ENCODE measurements around the gene BRIP1.
"Not testable (repeated sequence)": the region's sequence is repeated elsewhere in the genome, so short reads cannot be mapped to it uniquely, and the experiment has no call there.

The BRIP1 gene

DNA sequence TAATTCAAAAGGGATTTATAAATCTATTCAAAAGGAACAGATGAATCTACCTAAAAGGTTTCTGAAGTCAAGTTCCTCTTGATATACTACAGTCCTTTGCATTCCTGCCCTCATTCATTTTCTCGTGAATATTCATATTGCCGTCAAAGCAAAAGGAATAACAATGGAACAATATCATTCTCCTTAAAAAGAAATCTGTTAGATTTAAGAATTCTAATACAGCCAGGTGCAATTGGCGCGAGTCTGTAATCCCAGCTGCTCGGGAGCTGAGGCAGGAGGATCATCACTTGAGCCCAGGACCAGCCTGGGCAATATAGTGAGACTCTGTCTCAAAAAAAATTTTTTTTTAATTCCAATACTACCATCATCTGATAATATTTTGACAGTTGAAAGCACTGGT is 130.3 kb downstream of the BRIP1 start:
- Mint-ChIP-seq H3K27ac (no peak overlapping the region), H3K9me3 (no peaks in the 10 kb centered on the region), H3K4me3 (no peak overlapping the region), H3K36me3 (ENCODE audit: insufficient read depth) (no peaks in the 10 kb centered on the region), H3K27me3 (no peaks in the 10 kb centered on the region), H3K4me1 (ENCODE audit: low read depth in 2 of 2) (no peaks in the 10 kb centered on the region)
- DNase-seq (no peak), ATAC-seq (replicated peaks) (no peak)

DNA sequence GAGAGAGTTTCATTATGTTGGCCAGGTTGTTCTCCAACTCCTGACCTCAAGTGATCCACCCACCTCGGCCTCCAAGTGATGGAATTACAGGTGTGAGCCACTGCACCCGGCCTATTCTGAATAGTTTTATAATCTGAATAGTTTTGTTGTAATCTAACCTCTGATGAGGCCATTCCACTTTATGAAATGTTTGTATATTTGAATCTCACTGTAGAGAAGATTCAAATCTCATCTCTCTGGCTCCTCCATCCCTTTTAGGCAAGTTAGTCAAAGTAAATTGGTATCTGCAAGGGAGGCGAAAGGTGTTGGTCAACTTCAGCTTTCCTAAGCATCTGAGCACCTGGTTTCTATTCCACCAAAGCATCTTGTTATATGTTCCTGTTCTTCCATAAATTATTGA is 131.2 kb downstream of the BRIP1 start:
- DNase-seq (no peak), ATAC-seq (replicated peaks) (no peak)
- Mint-ChIP-seq H3K4me1 (ENCODE audit: low read depth in 2 of 2) (no peaks in the 10 kb centered on the region), H3K27ac (no peak overlapping the region), H3K27me3 (no peaks in the 10 kb centered on the region), H3K36me3 (ENCODE audit: insufficient read depth) (no peaks in the 10 kb centered on the region), H3K9me3 (no peaks in the 10 kb centered on the region), H3K4me3 (no peak overlapping the region)

DNA sequence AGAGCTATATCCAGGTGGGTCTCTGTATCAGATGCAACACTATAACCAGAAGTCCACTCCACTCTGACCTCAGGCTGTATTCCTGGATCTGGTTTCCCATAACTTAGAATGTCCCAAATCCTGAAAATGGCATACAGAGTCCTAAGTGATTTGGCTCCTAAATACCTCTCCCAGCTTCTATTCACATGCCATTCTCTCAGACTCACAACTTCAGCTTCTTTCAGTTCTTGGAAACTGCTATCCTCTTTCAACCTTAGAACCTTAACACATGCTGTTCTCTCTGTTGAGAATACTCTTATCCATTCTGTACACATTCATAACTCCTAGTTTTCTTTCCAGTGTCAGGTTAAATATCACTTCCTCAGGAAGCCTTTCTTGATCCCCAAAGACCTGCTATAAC is 132.0 kb downstream of the BRIP1 start:
- ATAC-seq (replicated peaks): no peak

GRCh38 chr17:61729690-61730268 is 133.5 kb downstream of the BRIP1 start:
- H3K4me3 Mint-ChIP-seq: no peak overlapping the region
- no peak overlapping the region for H3K27ac Mint-ChIP-seq
- DNase-seq (no peak), ATAC-seq (replicated peaks) (no peak)
- no peaks in the 10 kb centered on the region for H3K36me3 Mint-ChIP-seq (ENCODE audit: insufficient read depth)
- no peaks in the 10 kb centered on the region for H3K27me3 Mint-ChIP-seq
- no peaks in the 10 kb centered on the region for H3K9me3 Mint-ChIP-seq
- no peaks in the 10 kb centered on the region for H3K4me1 Mint-ChIP-seq (ENCODE audit: low read depth in 2 of 2)

More for the DNA sequence above, 132.0 kb downstream of the BRIP1 start:
- Mint-ChIP-seq H3K9me3 (no peaks in the 10 kb centered on the region), H3K4me1 (ENCODE audit: low read depth in 2 of 2) (no peaks in the 10 kb centered on the region), H3K27ac (no peak overlapping the region), H3K36me3 (ENCODE audit: insufficient read depth) (no peaks in the 10 kb centered on the region), H3K27me3 (no peaks in the 10 kb centered on the region), H3K4me3 (no peak overlapping the region)
- DNase-seq: no peak

DNA sequence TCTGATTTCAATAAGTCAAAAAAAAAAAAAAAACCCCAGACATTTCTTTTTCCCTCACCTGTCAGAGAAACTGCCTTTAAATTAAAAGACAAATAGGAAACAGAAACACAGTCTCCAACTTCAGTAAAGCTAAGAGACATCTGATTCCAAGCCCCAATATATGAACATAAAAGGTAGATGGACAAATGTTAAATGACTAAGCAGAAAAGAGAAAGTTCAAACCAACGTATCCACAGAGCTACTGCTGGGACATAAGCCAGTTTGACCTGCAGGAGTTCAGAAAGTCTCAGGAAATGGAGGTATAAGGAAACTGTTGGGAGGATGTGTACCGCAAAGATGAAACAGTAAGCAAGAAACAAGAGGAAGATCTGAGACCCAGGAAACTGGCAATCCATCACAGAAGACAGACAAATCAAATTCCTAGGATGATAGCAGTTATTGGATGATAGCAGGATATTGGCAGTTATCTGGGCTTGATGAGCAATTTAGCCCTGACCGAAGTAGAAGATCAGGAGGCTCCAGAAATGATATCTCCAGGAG is 135.0 kb downstream of the BRIP1 start:
- no peak for ATAC-seq (replicated peaks)
- H3K27ac Mint-ChIP-seq: no peak overlapping the region

DNA sequence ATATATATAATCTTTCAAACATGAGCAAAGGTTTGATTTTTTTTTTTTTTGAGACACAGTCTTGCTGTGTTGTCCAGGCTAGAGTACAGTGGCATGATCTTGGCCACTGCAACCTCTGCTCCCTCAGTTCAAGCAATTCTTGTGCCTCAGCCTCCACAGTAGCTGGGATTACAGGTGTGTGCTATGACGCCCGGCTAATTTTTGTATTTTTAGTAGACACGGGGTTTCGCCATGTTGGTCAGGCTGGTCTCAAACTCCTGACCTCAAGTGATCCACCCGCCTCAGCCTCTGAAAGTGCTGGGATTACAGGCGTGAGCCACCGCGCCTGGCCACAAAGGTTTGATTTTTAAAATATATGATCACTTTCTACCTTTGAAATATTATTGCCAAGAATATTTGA is 135.5 kb downstream of the BRIP1 start:
- not testable (repeated sequence) for H3K4me1 Mint-ChIP-seq (ENCODE audit: low read depth in 2 of 2); H3K27ac Mint-ChIP-seq; H3K4me3 Mint-ChIP-seq; H3K27me3 Mint-ChIP-seq; ATAC-seq (replicated peaks); H3K9me3 Mint-ChIP-seq; DNase-seq; H3K36me3 Mint-ChIP-seq (ENCODE audit: insufficient read depth)

More for the DNA sequence above, 135.0 kb downstream of the BRIP1 start:
- H3K4me1 Mint-ChIP-seq (ENCODE audit: low read depth in 2 of 2): no peaks in the 10 kb centered on the region
- H3K9me3 Mint-ChIP-seq: no peaks in the 10 kb centered on the region
- no peak overlapping the region for H3K4me3 Mint-ChIP-seq
- no peaks in the 10 kb centered on the region for H3K27me3 Mint-ChIP-seq
- no peaks in the 10 kb centered on the region for H3K36me3 Mint-ChIP-seq (ENCODE audit: insufficient read depth)
- DNase-seq: no peak

- no peaks in the 10 kb centered on the region for H3K4me1 Mint-ChIP-seq (ENCODE audit: low read depth in 2 of 2)
- no peak for DNase-seq
Measured at GRCh38 chr17:61726977-61727376, 136.4 kb downstream of the BRIP1 start.

DNA sequence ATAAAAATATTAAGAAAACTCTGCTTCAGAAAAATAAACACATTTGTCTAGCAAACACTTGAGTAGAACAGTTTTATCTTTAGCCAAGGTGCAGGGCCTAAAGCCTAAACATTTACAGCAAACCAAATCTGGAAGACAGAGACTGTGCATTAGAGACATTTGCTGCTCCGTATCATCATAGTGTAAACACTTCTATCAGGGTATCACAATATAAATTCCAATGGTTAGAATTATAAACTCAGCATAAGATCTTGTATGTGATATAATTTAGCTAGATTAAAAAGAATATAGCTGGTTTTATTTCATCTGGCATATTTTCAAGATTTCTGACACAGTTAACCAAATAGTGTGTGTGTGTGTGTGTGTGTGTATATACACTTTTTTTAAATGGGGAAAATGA is 138.6 kb downstream of the BRIP1 start:
- H3K4me1 Mint-ChIP-seq (ENCODE audit: low read depth in 2 of 2): no peaks in the 10 kb centered on the region
- no peaks in the 10 kb centered on the region for H3K9me3 Mint-ChIP-seq
- H3K27ac Mint-ChIP-seq: no peak overlapping the region
- no peaks in the 10 kb centered on the region for H3K36me3 Mint-ChIP-seq (ENCODE audit: insufficient read depth)
- H3K27me3 Mint-ChIP-seq: no peaks in the 10 kb centered on the region
- no peak for DNase-seq
- ATAC-seq (replicated peaks): no peak
- no peak overlapping the region for H3K4me3 Mint-ChIP-seq

More at GRCh38 chr17:61726977-61727376, 136.4 kb downstream of the BRIP1 start:
- Mint-ChIP-seq H3K9me3 (no peaks in the 10 kb centered on the region), H3K36me3 (ENCODE audit: insufficient read depth) (no peaks in the 10 kb centered on the region), H3K27me3 (no peaks in the 10 kb centered on the region), H3K27ac (no peak overlapping the region), H3K4me3 (no peak overlapping the region)
- ATAC-seq (replicated peaks): no peak

DNA sequence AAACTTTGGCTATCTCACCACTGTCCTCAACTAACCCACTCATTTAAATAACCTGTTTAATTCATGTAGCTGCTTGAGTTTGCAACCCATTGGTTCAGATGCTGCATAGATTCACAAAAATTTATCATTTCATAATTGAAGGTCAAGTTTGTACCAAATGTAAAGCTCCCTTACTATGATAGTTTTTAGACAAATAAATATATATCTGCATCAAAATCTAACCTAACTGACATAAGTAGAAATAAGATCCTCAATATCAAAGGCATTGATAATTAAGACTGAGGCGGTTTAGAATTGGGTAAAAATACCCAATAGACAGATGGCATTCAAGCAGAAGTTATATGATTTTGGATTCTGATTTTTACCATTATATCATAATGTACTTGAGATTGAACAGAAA is 139.4 kb downstream of the BRIP1 start:
- no peak for DNase-seq
- H3K9me3 Mint-ChIP-seq: no peaks in the 10 kb centered on the region
- ATAC-seq (replicated peaks): no peak
- no peak overlapping the region for H3K4me3 Mint-ChIP-seq
- no peak overlapping the region for H3K27ac Mint-ChIP-seq
- no peaks in the 10 kb centered on the region for H3K4me1 Mint-ChIP-seq (ENCODE audit: low read depth in 2 of 2)
- no peaks in the 10 kb centered on the region for H3K27me3 Mint-ChIP-seq
- H3K36me3 Mint-ChIP-seq (ENCODE audit: insufficient read depth): no peaks in the 10 kb centered on the region

DNA sequence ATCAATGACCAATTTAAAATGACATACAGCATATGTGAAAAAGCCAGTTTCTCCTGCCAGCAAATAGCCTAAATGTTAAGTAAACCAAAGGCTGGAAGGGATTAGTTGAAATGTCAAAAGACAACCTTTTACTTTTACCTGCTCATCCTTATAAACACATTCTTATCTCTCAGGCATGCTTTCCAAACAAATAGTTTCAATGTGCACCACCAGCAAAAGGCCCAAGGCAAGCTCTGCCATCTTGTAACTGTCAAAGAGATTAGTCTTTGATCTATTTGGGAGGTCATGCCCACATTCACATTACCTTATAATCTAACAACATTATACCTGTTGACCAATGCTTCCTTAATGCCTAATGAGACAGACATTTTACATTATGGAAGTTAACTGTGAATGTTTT is 140.1 kb downstream of the BRIP1 start:
- no peak overlapping the region for H3K4me3 Mint-ChIP-seq
- ATAC-seq (replicated peaks): no peak

DNA sequence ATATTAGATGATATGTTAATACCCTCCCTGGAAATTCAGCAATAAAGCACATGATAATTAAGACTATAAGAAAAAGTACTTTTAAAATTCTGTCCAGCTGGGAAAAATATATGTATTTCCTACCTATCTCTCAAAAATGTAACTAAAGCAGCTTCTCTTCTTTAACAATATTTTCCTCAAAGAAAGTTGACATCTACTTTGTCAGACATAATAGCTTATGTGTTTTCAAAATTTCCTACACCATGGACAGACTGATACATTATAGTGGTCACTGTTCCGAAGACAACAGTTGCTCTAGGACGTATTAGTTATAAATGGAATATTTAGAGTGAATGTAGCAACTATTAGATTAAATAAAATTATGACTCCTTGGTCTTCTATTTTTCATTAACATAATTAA is 140.9 kb downstream of the BRIP1 start:
- H3K27me3 Mint-ChIP-seq: no peaks in the 10 kb centered on the region
- H3K4me1 Mint-ChIP-seq (ENCODE audit: low read depth in 2 of 2): no peaks in the 10 kb centered on the region

More for the DNA sequence above, 140.1 kb downstream of the BRIP1 start:
- Mint-ChIP-seq H3K27ac (no peak overlapping the region), H3K36me3 (ENCODE audit: insufficient read depth) (no peaks in the 10 kb centered on the region), H3K27me3 (no peaks in the 10 kb centered on the region), H3K4me1 (ENCODE audit: low read depth in 2 of 2) (no peaks in the 10 kb centered on the region), H3K9me3 (no peaks in the 10 kb centered on the region)
- no peak for DNase-seq

DNA sequence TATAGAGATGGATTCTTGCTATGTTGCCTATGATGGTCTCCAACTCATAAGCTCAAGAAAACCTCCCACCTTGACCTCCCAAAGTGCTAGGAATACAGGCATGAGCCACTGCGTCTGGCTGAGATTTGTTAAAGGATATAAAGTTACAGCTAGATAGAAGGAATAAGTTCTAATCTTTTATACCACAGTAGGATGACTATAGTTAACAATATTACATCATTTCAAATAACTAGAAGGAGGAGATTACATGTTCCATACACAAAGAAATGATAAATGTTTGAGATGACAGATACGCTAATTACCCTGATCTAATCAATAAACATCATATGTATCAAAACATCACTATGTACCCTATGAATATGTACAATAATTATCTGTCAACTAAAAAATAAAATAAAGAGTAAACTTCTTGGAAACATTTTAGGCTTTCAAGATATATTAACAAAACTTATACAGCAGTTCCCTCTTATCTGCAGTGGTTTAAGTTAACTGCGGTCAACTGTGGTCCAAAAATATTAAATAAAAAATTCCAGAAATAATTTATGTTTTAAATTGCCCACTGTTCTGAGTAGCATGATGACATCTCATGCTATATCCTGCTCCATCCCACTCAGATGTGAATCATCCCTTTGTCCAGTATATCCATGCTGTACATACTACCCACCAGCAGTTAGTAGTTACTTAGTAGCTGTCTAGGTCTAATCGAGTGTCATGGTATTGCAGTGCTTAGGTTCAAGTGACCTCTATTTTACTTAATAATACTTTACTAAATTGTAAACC is 143.1 kb downstream of the BRIP1 start:
- ATAC-seq (replicated peaks) (no peak), DNase-seq (no peak)
- H3K36me3 Mint-ChIP-seq (ENCODE audit: insufficient read depth): no peaks in the 10 kb centered on the region
- no peaks in the 10 kb centered on the region for H3K27me3 Mint-ChIP-seq
- H3K4me3 Mint-ChIP-seq: no peak overlapping the region
- peaks cover 0 to 1% of the 10 kb centered on the region in 2 donors for H3K9me3 Mint-ChIP-seq
- H3K27ac Mint-ChIP-seq: no peak overlapping the region
- no peaks in the 10 kb centered on the region for H3K4me1 Mint-ChIP-seq (ENCODE audit: low read depth in 2 of 2)

More for the DNA sequence above, 140.9 kb downstream of the BRIP1 start:
- no peak overlapping the region for H3K27ac Mint-ChIP-seq
- H3K4me3 Mint-ChIP-seq: no peak overlapping the region
- ATAC-seq (replicated peaks) (no peak), DNase-seq (no peak)
- peaks cover 0 to 1% of the 10 kb centered on the region in 2 donors for H3K9me3 Mint-ChIP-seq
- no peaks in the 10 kb centered on the region for H3K36me3 Mint-ChIP-seq (ENCODE audit: insufficient read depth)

GRCh38 chr17:61719220-61719619 is 144.1 kb downstream of the BRIP1 start:
- H3K36me3 Mint-ChIP-seq (ENCODE audit: insufficient read depth); H3K27me3 Mint-ChIP-seq; DNase-seq; H3K9me3 Mint-ChIP-seq; H3K4me3 Mint-ChIP-seq; ATAC-seq (replicated peaks); H3K27ac Mint-ChIP-seq; H3K4me1 Mint-ChIP-seq (ENCODE audit: low read depth in 2 of 2): not testable (repeated sequence)

DNA sequence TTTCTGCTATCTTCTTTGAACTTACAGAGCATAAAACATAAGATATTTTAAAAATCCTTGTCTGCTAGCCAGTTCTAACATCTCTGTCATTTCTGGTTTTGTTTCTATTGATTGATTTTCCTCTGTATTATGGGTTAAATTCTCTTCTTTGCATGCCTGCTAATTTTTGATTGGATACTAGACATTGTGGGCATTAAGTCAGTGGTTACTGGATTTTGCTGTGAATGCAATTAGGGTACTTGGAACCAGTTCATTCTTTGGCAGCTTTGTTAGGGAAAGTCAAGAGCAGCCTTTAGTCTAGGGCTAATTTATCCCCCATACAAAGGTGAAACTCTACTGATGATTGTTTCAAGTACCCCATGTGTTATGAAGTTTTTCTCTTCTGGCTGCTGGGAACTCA is 145.3 kb downstream of the BRIP1 start:
- DNase-seq (no peak), ATAC-seq (replicated peaks) (no peak)
- Mint-ChIP-seq H3K4me3 (no peak overlapping the region), H3K27ac (no peak overlapping the region), H3K36me3 (ENCODE audit: insufficient read depth) (no peaks in the 10 kb centered on the region), H3K4me1 (ENCODE audit: low read depth in 2 of 2) (no peaks in the 10 kb centered on the region), H3K27me3 (no peaks in the 10 kb centered on the region), H3K9me3 (peaks cover 0 to 1% of the 10 kb centered on the region in 2 donors)
